Esophagus squamous epithelium (tissue), 5 donors: ENCODE results near the gene ABCG2. TPM values are rescaled to one million over a fixed set of nuclear protein-coding genes. Genes with fewer than 3 reads are reported as not detected.
"Not testable (repeated sequence)": the region's sequence is repeated elsewhere in the genome, so short reads cannot be mapped to it uniquely, and the experiment has no call there.

Experiments
- DNase-seq: peaks from one replicate; lab custom pipeline; 2025; lab: John Stamatoyannopoulos, UW
- H3K27ac ChIP-seq, 4 donors: fragments of 200-600 bp; sonication (generic); one replicate each; pipeline ENCODE4 v1.5.1; 2016 to 2019; ENCODE audit warnings: mild to moderate bottlenecking in 1 of 4
- H3K27me3 ChIP-seq, 4 donors: fragments of 200-600 bp; sonication (generic); 1 replicate in 3 of 4; 2 replicates in 1 of 4; pipeline versions ENCODE4 v1.5.1 to v1.6.0; 2017 to 2021; ENCODE audit warnings: antibody characterized with exemption in 1 of 4
- H3K36me3 ChIP-seq, 3 donors: fragments of 200-600 bp; sonication (generic); one replicate each; pipeline ENCODE4 v1.5.1; 2016 to 2019
- H3K4me1 ChIP-seq, 3 donors: fragments of 200-600 bp; sonication (generic); one replicate each; pipeline ENCODE4 v1.5.1; 2017 to 2019
- H3K4me3 ChIP-seq, 4 donors: fragments of 200-600 bp; sonication (generic); 1 replicate in 3 of 4; 2 replicates in 1 of 4; pipeline ENCODE4 v1.5.1; 2016 to 2019; ENCODE audit warnings: mild to moderate bottlenecking in 2 of 4, moderate library complexity in 1 of 4
- H3K9me3 ChIP-seq, 3 donors: fragments of 200-600 bp; sonication (generic); one replicate each; pipeline ENCODE4 v1.5.1; 2016 to 2019
- CTCF ChIP-seq, 6 experiments: fragments of 450-650 bp in 4 of 6; fragments of 200-600 bp in 2 of 6; sonication (generic) in 2 of 6; IDR thresholded peaks; one replicate each; pipeline ENCODE4 v1.5.1; 2016 to 2019; ENCODE audit warnings: antibody characterized with exemption in 6 of 6, mild to moderate bottlenecking in 4 of 6, moderate library complexity in 4 of 6
- POLR2A ChIP-seq, 4 donors: fragments of 450-650 bp; IDR thresholded peaks; one replicate each; pipeline ENCODE4 v1.6.1; 2017; ENCODE audit warnings: antibody characterized with exemption in 4 of 4, mild to moderate bottlenecking in 4 of 4, moderate library complexity in 3 of 4
- WGBS, 2 donors: methylation state at CpG; one replicate each; pipeline ENCODE4 v1.1.5; 2018; 5-methylcytosine and 5-hydroxymethylcytosine counted together
- intact Hi-C: fragments of 100-400 bp; cut with DNase I; formaldehyde crosslinking; loops from one replicate; pipeline ENCODE4 v1.15.0; 2022
- total RNA-seq, 4 donors: library from RNA; depleted of rRNA; stranded (reverse); fragments of >200 nt; gene quantifications; one replicate each; pipeline ENCODE4 v1.1.0, GENCODE V29; 2016
- donor health status: DM: yes; HTN: yes; CAD: no.

ABCG2 gene
- total RNA-seq, 4 donors from 2014 or later: 0.76 to 7.1 (median 3.6) TPM

GRCh38 chr4:88108747-88109122 is 49.7 kb downstream of the ABCG2 start:
- TF ChIP-seq CTCF (IDR thresholded peaks at IDR 0.05) (no peak), POLR2A (IDR thresholded peaks at IDR 0.05) (no peak)
- Histone ChIP-seq H3K4me1 (peaks cover 0 to 45% (median 6%) of the 10 kb centered on the region in 3 donors), H3K9me3 (no peaks in the 10 kb centered on the region), H3K27ac (no peak overlapping the region), H3K36me3 (no peaks in the 10 kb centered on the region), H3K27me3 (no peaks in the 10 kb centered on the region), H3K4me3 (no peak overlapping the region)
- intact Hi-C loops: no loop called here
- DNase-seq: no peak
- WGBS, 2 donors: 93 to 94% methylated on average over 5 of the region's 5 CpGs

- H3K36me3 ChIP-seq, DNase-seq, H3K4me3 ChIP-seq, H3K9me3 ChIP-seq, intact Hi-C loops, H3K27me3 ChIP-seq: not testable (repeated sequence)
- WGBS, 2 donors: 81 to 93% methylated on average over 7 of the region's 7 CpGs
- peaks cover 0 to 45% (median 6%) of the 10 kb centered on the region in 3 donors for H3K4me1 ChIP-seq
- peak overlapping the region in 1 of 4 donors; percentile 30 for H3K27ac ChIP-seq
Observed at GRCh38 chr4:88108108-88108465, 50.4 kb downstream of the ABCG2 start.

DNA sequence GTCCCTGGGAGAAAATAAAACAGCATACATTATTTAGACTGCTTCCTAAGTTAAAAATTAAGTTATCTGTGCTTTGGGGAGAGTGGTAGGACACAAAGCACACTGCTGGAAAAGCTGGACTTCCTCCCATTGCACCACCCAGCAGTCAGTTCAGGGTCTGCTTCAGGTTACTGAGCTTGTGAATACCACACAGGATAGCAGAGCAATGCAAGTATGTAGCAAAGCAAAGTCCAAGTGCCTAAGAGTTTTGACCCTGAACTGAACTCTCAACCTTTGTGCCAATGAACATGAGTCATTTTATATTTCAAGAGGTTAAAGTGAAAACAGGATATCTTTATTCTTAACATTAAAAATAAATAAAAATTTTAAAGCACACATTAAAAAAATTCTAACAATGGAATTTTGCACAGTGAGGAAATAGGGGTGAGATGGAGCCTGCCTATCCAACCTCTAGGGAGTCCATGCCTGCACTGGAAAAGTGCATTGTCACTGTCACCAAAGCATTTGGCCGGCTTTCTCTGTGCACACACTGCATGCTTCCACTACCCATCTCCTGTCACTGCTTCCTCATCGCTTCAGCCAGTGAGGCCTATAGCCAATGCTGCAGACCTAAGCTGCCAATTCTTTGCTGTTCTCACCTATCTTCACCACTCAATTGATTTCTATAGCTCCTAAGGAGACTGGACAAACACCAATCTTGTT is 50.9 kb downstream of the ABCG2 start:
- TF ChIP-seq CTCF (IDR thresholded peaks at IDR 0.05) (no peak), POLR2A (IDR thresholded peaks at IDR 0.05) (no peak)
- H3K36me3 ChIP-seq: no peaks in the 10 kb centered on the region
- WGBS, 2 donors: 69 to 83% methylated on average over 2 of the region's 2 CpGs
- peaks cover 0 to 45% (median 6%) of the 10 kb centered on the region in 3 donors for H3K4me1 ChIP-seq
- H3K27me3 ChIP-seq: no peaks in the 10 kb centered on the region
- peak overlapping the region in 1 of 4 donors; percentile 30 for H3K27ac ChIP-seq
- H3K4me3 ChIP-seq: no peak overlapping the region
- H3K9me3 ChIP-seq: no peaks in the 10 kb centered on the region
- intact Hi-C loops: no loop called here
- no peak for DNase-seq

- DNase-seq: no peak
- Histone ChIP-seq H3K36me3 (no peaks in the 10 kb centered on the region), H3K4me1 (peaks cover 0 to 45% (median 6%) of the 10 kb centered on the region in 3 donors), H3K27me3 (no peaks in the 10 kb centered on the region), H3K27ac (no peak overlapping the region), H3K4me3 (no peak overlapping the region), H3K9me3 (no peaks in the 10 kb centered on the region)
- WGBS, 2 donors: 69 to 71% methylated on average over 3 of the region's 3 CpGs
- TF ChIP-seq POLR2A (IDR thresholded peaks at IDR 0.05): no peak
- no peak for TF ChIP-seq CTCF (IDR thresholded peaks at IDR 0.05)
- intact Hi-C loops: no loop called here
Observed at GRCh38 chr4:88106205-88106604, 52.2 kb downstream of the ABCG2 start.

DNA sequence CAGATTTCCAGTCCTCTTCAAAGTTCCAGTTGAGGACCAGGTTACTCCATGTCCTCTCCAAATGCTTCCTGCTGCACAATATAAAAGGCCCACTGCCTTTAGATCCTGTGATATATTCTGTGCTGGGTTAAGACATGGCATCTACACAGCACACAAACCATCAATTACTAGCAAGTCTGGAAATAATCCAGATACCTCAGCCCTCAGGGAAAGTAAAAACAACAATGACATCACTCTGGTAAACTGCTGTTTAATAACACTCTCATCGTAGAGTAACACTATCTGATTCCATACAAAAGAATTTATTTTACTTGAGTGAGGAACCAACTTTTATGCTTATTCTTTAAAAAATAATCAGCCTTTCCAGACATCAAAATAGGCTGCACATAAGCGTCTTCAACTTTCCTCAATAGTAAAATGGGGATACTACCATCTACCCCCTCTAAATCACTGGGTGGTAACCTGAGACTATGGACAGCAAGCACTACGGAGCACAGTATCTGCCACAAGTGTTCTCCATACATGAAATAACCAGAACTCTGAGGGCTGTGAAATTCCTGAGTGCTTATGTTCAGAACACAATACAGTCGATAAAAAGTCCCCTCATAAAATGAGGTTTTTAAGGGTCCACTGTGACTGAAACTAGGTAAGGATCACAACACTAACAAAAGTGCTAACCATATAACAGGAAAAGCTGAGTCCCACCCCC is 53.4 kb downstream of the ABCG2 start:
- WGBS, 2 donors: 67 to 73% methylated on average over 4 of the region's 4 CpGs
- no peaks in the 10 kb centered on the region for H3K36me3 ChIP-seq
- H3K4me1 ChIP-seq: peaks cover 0 to 34% (median 6%) of the 10 kb centered on the region in 3 donors
- no peak for TF ChIP-seq POLR2A (IDR thresholded peaks at IDR 0.05)
- no peak for TF ChIP-seq CTCF (IDR thresholded peaks at IDR 0.05)
- no peaks in the 10 kb centered on the region for H3K9me3 ChIP-seq
- no peak overlapping the region for H3K4me3 ChIP-seq
- H3K27me3 ChIP-seq: no peaks in the 10 kb centered on the region
- no peak overlapping the region for H3K27ac ChIP-seq
- intact Hi-C loops: no loop called here
- DNase-seq: no peak
